Measurements from ENCODE around the gene PLXNB2.
A peak's percentile ranks its signal among the peaks of the same experiment; 100 is the strongest.

The PLXNB2 gene

GRCh38 chr22:50346470-50346869 is 39.0 kb upstream of the PLXNB2 start:
- no peaks in the 10 kb centered on the region for H3K4me1 Mint-ChIP-seq
- peaks cover 7% of the 10 kb centered on the region for H3K36me3 Mint-ChIP-seq (ENCODE audit: low read depth)
- no peak overlapping the region for H3K4me3 Mint-ChIP-seq
- no peak overlapping the region for H3K27ac Mint-ChIP-seq
- H3K27me3 Mint-ChIP-seq (ENCODE audit: low read depth), result no peaks in the 10 kb centered on the region
- no peaks in the 10 kb centered on the region for H3K9me3 Mint-ChIP-seq
- no peak for TF ChIP-seq CTCF (IDR thresholded peaks at IDR 0.05; ENCODE audit: unreplicated experiment in 3 of 3)

- TF ChIP-seq CTCF (IDR thresholded peaks at IDR 0.05; ENCODE audit: unreplicated experiment in 3 of 3), result no peak
- no peaks in the 10 kb centered on the region for H3K36me3 Mint-ChIP-seq (ENCODE audit: low read depth)
- H3K27me3 Mint-ChIP-seq (ENCODE audit: low read depth), result no peaks in the 10 kb centered on the region
- H3K9me3 Mint-ChIP-seq, result no peaks in the 10 kb centered on the region
- peak overlapping the region; percentile 53 to 79 (median 65) for H3K4me3 Mint-ChIP-seq
- H3K4me1 Mint-ChIP-seq, result no peaks in the 10 kb centered on the region
- no peak overlapping the region for H3K27ac Mint-ChIP-seq
Observed at GRCh38 chr22:50343541-50343935, 36.1 kb upstream of the PLXNB2 start.

DNA sequence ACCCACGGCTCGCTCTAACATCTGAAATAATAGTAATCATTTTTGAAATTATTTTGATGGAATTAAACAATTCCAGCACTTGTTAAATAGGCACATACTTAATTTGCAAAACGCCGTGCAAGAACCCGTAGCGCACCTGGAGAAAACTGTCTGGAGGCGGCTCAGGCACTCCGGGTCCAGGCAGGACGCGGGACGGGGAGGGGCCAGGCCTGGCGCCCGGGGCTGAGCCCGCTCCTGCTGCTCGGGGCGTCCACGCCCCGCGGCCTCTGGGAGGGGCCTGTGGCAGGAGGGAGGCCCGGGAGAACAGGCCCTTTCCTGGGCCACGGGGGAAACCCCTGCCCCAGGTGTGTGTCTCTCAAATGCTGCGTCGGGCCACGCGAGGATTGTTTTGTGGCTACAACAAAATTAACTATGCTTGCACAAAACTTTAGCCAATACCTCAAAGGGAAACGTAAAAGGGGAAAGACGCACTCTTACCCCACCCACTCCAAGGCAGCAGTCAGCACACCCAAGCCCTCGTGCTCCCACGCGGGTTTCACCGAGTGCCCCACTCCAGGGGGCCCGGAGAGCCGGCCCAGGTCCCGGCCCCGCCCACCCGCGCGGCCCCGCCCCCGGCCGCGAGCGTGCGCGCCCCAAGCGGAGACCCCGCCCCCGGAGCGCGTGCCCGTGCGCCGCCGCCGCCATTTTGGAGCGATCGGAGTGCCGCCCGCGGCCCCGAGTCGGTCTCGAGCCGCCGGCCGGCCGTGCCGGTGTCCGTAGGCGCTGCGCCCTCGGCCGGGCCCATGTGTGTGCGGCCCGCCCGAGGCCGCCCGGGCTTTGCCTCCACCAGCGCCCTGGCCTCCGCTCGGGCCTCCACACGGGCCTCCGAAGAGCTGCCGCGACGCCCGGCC is 35.5 kb upstream of the PLXNB2 start, which contains the start of gene PPP6R2:
TSS of gene PPP6R2 (plus strand) at position 677 of the 890 bp plus-strand sequence. CDS start 50,582 bp downstream, outside the sequence.
- no peaks in the 10 kb centered on the region for H3K4me1 Mint-ChIP-seq
- no peaks in the 10 kb centered on the region for H3K9me3 Mint-ChIP-seq
- no peaks in the 10 kb centered on the region for H3K27me3 Mint-ChIP-seq (ENCODE audit: low read depth)
- H3K4me3 Mint-ChIP-seq, result peak within 1 kb of the TSS; percentile 80 to 90 (median 89)
- no peaks in the 10 kb centered on the region for H3K36me3 Mint-ChIP-seq (ENCODE audit: low read depth)
- H3K27ac Mint-ChIP-seq, result peak within 1 kb of the TSS; percentile 71 to 90 (median 84)
- peak in 1 of 3 experiments; percentile 27 for TF ChIP-seq CTCF (IDR thresholded peaks at IDR 0.05; ENCODE audit: unreplicated experiment in 3 of 3)

DNA sequence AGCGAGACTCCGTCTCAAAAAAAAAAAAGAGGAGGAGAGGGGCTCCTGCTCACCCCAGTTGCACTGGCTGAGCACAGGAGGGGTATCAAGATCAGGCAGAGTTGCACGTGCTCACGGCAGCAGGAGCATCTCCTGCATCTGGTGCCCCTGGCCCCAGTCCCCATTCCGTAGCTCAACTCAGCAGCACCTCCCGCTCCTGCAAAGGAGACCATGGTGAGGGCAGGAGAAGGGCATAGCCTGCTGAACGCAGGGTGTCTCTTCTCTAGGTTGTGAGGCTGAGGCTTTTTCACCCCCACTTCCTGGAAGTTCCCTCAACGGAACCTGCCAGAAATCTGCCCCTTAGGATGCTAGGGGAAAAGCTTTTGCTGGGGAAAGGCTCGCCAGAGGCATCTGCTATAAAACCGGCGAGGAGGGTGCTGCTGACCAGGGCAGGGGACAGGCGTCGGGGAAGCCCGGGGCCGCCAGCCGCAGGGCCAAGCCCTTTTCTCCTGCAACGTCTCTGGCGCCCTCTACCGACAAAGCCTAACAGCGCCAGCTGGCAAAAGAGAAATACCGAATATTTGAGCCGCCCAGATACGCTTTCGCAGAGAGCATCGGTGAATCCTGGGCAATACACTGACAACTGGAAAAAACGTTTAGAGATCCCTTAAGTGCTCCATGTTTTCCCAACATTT is 34.7 kb upstream of the PLXNB2 start:
- H3K4me3 Mint-ChIP-seq, result peak overlapping the region; percentile 80 to 90 (median 89)
- no peaks in the 10 kb centered on the region for H3K4me1 Mint-ChIP-seq
- no peaks in the 10 kb centered on the region for H3K9me3 Mint-ChIP-seq
- H3K27me3 Mint-ChIP-seq (ENCODE audit: low read depth), result no peaks in the 10 kb centered on the region
- no peaks in the 10 kb centered on the region for H3K36me3 Mint-ChIP-seq (ENCODE audit: low read depth)
- peak; percentile 95 to 98 (median 96) for TF ChIP-seq CTCF (IDR thresholded peaks at IDR 0.05; ENCODE audit: unreplicated experiment in 3 of 3)
- peak overlapping the region; percentile 71 to 90 (median 84) for H3K27ac Mint-ChIP-seq

GRCh38 chr22:50339945-50340879 is 32.8 kb upstream of the PLXNB2 start:
- Mint-ChIP-seq H3K36me3 (ENCODE audit: low read depth) (no peaks in the 10 kb centered on the region), H3K27me3 (ENCODE audit: low read depth) (no peaks in the 10 kb centered on the region), H3K4me1 (no peaks in the 10 kb centered on the region), H3K27ac (no peak overlapping the region), H3K9me3 (no peaks in the 10 kb centered on the region), H3K4me3 (no peak overlapping the region)
- no peak for TF ChIP-seq CTCF (IDR thresholded peaks at IDR 0.05; ENCODE audit: unreplicated experiment in 3 of 3)

Measured in nephron (organoid).